Suppressor macrophage (primary cell): ENCODE results near the gene SYTL1.

Source experiments
- DNase-seq, 4 experiments: peaks; one replicate each; pipeline ENCODE4 v3.0.0-alpha.2; 2020 to 2022

Gene SYTL1

GRCh38 chr1:27348861-27349783, 7.3 kb downstream of the SYTL1 start:
- peak in 1 of 4 experiments; percentile 45 for DNase-seq

GRCh38 chr1:27349784-27350662, 8.2 kb downstream of the SYTL1 start:
- peak; percentile 33 to 72 (median 51) for DNase-seq

- no peak for DNase-seq
These were observed 9.1 kb downstream of the SYTL1 start for GRCh38 chr1:27350663-27351540.

GRCh38 chr1:27351541-27352107, 9.8 kb downstream of the SYTL1 start:
- DNase-seq: no peak

- no peak for DNase-seq
These were observed 11.3 kb downstream of the SYTL1 start for GRCh38 chr1:27353166-27353565.

- no peak for DNase-seq
These were observed 11.8 kb downstream of the SYTL1 start for GRCh38 chr1:27353629-27354028.

GRCh38 chr1:27355683-27356082, 13.9 kb downstream of the SYTL1 start:
- DNase-seq: no peak

- DNase-seq: peak in 1 of 4 experiments; percentile 26
These were observed 14.4 kb downstream of the SYTL1 start for GRCh38 chr1:27356277-27356618.

GRCh38 chr1:27356619-27357280, 14.9 kb downstream of the SYTL1 start:
- DNase-seq: no peak

- peak; percentile 75 to 84 (median 80) for DNase-seq
These were observed 15.6 kb downstream of the SYTL1 start for GRCh38 chr1:27357281-27358037.

- no peak for DNase-seq
These were observed 16.5 kb downstream of the SYTL1 start for GRCh38 chr1:27358038-27358927.

GRCh38 chr1:27358928-27359313, 17.1 kb downstream of the SYTL1 start:
- no peak for DNase-seq

GRCh38 chr1:27359822-27360158, 18.0 kb downstream of the SYTL1 start:
- DNase-seq: no peak

GRCh38 chr1:27360159-27361043, 18.6 kb downstream of the SYTL1 start:
- peak in 2 of 4 experiments; percentile 50 to 52 for DNase-seq

- no peak for DNase-seq
These were observed 19.2 kb downstream of the SYTL1 start for GRCh38 chr1:27361044-27361402.

- DNase-seq: no peak
These were observed 19.7 kb downstream of the SYTL1 start for GRCh38 chr1:27361553-27361952.

GRCh38 chr1:27363766-27364695, 22.2 kb downstream of the SYTL1 start:
- DNase-seq: no peak
